ENCODE data around the gene MYO16.

MYO16 gene

DNA sequence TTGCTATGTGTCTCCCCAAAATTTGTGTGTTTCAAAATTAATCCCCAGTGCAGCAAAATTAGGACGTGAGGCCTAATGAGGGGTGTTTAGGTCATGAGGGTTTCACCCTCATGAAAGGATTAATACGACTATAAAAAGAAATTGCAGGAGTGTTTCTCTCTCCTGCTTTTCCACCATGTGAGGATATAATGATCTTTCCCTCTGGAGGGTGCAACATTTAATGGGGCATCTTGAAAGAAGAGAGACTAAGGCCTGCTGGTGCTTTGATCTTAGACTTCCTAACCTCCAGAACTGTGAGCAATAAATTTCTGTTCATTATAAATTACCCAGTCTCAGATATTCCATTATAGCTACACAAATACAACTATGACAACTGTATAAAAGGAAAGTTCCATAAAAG, 183.2 kb downstream of the MYO16 start:
- no peak for DNase-seq

DNA sequence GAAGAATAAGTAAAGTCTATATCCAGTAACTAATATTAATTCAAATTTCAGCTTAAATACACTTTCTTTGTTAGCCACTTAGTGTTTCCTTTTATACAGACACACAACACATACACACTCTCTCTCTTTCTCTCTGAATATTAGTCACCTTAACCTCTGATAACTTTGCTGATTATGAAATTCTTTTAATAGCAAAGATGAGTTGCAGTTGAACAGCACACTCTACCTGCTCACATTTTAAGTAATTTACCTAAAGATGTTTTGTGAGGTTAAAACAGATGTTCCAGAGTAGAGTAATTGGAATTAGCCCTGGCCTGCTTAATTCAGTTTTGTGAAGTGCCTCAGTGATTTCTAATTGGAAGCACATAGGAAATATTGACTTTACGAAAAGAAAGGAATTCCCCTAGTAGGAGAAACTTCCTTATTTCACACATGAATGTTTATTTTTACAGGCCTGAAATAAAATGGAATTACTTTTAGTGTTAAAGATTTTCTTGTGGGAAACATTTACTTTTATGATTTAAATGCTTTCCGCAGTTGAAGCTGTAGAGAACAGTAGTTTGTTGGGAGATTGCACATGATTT, 184.3 kb downstream of the MYO16 start:
- DNase-seq = no peak

DNA sequence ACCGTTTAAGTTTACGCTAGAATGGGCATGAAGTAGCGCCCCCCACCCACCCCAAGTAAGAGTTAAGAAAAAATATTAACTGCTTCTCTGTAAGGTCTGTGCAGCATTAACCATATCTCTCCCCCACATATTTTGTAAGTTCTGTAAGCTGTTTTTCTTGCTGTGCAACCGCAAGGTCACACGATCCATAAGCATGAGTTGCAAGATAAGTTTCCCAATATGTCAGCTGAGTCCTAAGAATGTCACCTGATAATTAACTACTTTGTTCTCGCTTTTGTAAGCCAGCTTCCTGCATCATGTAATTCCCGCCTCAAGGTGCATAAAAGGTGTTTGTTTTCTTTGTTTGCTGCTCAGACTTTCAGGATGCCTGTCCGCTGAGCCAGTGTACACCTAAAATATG, 187.0 kb downstream of the MYO16 start:
- DNase-seq = no peak

DNA sequence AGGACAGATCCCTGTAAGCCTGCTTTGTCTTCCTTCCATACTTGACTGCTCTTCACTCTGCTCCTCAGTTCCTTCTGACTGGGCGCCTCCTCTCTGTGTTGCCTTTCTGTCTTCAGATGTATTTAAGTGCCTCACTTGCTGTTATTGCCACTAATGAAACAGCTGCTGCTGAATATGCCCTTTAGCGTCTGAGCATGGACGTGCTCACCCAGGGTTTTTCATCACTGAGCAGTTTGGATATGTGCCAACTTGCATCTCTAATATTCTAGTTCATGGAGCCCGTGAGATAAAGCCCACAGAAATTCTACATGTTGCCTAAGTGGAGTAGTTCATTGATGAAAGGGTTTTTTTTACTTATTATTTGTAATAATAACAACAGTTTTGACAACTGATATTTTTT, 198.2 kb downstream of the MYO16 start:
- no peak for DNase-seq

GRCh38 chr13:108828086-108828815, 198.8 kb downstream of the MYO16 start:
- DNase-seq = no peak

GRCh38 chr13:108830916-108831315, 201.5 kb downstream of the MYO16 start:
- DNase-seq = no peak

DNA sequence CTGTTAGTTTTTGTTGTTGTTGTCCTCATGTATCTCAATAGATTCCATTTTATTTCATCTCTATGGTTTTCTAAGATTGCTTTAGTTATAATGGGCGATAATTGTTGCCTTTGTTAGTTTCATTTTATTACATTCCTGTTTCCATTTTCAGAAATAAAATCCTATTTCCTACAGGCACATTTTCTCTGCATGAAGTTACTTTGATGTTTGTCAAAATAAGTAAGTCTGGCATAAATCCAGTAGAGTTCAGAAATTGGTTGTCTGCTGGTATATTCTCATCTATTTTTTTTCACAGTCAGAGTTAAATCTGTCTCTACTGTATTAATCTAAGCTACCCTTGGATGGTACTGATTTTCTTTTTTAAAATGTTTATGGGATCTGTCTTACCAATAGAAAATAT, 204.1 kb downstream of the MYO16 start:
- no peak for DNase-seq

GRCh38 chr13:108834193-108834592, 204.8 kb downstream of the MYO16 start:
- no peak for DNase-seq

- no peak for DNase-seq
These were observed 205.7 kb downstream of the MYO16 start for GRCh38 chr13:108835083-108835482.

- DNase-seq = no peak
These were observed 221.3 kb downstream of the MYO16 start for GRCh38 chr13:108850691-108851090.

DNA sequence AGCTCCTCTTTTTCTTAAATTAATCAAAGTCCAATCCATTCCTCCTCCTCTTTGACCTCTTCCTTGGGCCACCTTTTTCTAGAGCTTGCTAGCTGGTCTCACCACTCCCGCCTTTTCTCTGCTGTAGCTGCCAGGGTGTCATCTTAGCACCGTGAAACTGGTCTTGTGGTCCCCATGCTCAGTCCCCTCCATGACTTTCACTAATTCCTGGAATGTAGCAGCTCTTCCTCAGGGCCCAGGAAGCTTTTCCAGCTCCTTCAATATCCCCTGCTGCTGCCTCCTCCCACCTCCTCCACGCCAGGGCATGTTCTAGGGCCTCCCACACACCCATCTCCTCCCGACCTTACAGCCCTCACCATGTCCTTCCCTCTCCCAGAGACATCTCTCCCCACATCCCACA, 222.2 kb downstream of the MYO16 start:
- DNase-seq = no peak

DNA sequence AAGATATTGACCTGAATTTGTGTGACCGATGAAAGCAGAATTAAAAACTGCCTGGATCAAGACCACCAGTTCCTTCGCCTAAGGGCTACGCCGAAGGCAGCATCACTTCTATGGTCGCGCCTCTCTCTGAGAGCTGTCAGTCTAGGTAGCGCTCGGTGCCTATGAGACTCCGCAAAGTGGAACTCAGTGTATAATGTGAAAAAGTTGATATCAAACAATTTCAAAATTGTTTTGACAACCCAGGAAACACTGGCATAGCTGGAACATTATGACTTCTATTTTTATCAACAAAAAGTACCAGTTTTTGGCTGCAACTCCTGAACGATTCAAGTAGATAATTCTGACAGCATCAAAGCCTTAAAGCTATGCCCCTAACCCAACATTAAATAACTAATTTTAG, 223.6 kb downstream of the MYO16 start:
- DNase-seq = no peak

- no peak for DNase-seq
These were observed 226.5 kb downstream of the MYO16 start for GRCh38 chr13:108855737-108856387.

DNA sequence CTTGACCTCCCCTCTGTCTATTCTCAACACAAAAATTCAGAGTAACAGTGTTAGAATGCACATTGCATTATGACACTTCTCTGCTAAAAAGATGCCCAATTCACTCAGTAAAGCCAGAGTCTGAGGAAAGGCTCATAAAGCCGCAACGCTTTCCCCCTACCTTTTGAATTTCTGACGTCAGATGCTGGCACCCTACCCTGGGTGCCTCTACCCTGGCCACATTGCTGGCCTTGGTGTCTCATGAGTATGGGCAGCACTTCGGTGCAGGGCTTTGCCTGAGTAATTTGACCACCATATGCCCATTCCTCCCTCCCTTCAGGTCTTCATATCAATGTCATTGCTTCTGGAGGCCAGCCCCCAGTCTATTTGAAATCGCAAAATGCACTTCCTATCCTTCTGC, 229.3 kb downstream of the MYO16 start:
- DNase-seq = no peak

DNA sequence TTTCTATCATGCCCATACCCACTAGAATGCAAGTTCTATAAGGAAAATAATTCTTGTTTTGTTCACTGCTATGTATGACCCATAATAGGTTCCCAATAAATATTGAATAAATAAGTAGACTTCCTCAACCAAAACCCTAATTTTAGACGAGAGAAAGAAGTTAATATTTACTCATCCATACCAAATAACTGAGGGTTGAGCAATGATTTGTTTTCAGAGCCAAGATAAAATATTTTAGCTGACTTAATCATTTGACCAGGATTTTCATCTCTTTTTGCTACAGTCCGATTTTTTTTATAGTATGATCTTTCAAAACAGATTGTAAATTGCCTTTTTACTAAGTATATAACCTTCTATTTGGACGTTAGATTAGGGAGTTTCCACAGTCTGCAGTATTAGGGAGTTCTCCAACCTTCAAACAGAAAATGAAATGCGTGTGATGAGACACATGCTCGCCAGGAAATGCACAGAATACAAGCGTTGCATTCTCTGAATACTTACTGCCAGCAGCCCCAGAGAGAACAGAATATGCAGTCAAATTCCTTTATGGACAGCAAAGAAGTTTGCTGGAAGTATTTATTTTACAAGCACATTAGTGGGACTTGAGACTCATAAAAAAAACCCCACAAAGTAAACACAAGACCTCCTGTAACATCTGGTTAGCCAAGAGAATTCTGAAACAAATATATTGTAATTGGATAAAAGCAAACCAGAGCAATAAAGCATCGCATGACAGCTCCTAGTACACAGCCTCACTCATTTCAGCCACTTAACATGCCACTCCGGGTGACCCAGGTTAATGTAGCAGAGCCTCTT, 230.0 kb downstream of the MYO16 start:
- peak in 1 of 2 experiments; percentile 23 for DNase-seq

DNA sequence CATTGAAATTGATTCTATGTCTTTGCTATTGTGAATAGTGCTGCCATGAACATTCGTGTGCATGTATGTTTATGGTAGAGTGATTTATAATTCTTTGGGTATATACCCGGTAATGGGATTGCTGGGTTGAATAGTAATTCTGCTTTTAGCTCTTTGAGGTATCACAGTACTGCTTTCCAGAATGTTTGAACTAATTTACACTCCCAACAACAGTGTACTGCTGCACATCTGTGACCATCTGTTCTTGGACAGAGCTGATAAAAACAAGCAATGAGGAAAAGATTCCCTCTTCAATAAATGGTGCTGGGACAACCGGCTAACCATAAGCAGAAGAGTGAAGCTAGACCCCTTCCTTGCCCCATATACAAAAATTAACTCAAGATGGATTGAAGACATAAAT, 231.0 kb downstream of the MYO16 start:
- no peak for DNase-seq

GRCh38 chr13:108877300-108877699, 247.9 kb downstream of the MYO16 start:
- DNase-seq = no peak

- no peak for DNase-seq
These were observed 249.3 kb downstream of the MYO16 start for GRCh38 chr13:108878732-108879131.

DNA sequence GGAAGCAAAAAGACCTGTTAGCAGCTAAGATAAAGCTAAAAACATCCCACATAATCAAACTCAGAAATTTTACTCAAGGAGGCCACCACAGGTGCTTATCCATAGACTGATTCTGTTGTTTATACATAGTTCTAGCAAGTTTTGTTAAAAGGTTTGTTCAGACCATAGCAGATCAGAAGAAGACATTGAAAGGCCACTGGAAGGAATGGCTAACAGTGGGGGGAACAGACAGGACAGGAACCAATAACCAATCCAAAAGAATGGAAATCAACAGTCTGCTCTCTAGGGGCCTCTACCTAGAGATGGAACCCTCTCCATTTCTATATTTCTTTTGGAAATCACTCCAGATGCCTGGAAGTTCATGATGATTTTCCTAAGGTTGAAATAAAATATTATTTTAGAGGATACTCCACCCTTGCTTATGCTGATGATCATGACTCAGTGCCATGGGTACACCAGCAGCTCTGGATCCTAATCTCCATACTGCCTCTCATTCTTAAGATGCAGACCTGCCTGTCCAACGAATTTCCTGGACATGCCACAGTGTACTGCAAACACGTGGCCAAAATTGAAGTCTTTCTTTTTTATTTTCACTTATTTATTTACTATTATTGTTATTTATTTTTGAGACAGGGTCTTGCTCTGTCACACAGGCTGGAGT, 260.0 kb downstream of the MYO16 start:
- no peak for DNase-seq

DNA sequence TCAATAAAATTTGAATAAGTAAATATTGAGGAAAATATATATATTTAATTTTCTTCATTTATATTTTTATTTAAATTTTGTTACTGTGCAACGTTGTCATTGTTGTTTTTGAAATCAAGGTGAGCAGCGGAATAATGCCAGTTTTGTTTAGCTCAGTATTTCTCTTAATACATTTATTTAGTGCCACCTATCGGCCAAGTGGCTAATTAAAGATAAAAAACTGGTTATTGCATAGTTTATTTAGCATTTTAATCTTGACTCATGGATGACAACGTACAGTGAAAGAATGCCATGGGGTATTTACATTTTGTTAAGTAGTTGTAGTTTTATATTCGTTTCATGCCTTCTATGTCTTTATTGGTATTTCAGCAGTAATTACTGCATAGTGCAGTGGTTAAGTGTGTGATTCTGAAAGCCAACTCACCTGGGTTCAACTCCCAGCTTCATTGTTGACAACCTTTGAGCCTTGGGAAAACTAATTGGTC, 265.9 kb downstream of the MYO16 start:
- peak in 1 of 2 experiments; percentile 0 for DNase-seq

DNA sequence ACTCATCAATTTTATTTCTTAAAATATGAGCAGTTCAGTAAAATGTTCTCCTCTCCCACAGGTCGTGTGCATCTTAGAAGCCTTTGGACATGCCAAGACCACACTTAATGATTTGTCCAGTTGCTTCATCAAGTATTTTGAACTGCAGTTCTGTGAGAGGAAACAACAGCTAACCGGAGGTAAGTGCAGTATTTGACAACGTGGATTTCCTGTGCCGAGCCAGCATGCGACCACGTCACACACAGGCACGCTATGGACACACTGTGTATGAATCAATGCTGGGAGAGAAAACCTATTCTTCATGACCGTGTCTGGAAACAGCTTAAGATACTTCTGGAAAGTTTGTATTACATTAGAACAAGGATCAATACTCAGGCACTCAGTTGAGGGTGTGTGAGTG, 268.5 kb downstream of the MYO16 start:
- no peak for DNase-seq

DNA sequence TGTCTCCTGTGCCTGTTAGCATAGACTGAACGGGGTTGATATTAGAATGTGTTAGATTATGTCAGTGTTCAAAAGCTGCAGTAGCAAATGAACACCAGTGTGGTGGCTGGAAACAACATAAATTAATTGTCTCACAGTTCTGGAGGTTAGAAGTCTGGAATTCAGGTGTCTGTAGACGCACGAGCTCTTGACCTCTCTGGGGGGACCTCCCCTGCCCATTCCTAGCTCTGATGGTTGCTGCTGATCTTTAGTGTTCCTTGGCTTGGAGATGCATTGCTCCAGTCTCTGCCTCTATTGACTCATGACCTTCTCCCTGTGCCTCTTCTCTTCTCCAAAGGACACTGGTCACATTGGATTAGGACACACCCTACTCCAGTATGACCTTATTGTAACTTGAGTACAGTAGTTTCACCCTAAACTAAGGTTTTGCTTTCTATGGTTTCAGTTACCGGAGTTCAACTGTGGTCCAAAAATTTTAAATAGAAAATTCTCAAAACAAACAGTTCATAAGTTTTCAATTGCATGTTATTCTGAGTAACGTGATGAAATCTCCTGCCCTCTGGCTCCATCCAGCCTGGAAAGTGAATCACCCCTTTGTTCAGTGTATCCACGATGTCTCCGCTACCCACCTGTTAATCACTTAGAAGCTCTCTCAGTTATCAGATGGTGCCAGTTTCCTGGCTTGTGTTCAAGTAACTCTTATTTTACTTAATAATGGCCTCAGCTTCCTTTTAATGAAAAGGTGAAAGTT, 273.2 kb downstream of the MYO16 start:
- no peak for DNase-seq
